H1 (cell line): ENCODE results near the gene UBASH3B. TPM values are rescaled to one million over a fixed set of nuclear protein-coding genes. Genes with fewer than 3 reads are reported as not detected.

Experiments used
- CTCF ChIA-PET: fragments of 300-600 bp; sonication (Branson Sonifier 250); formaldehyde crosslinking; loops from one replicate; lab custom pipeline; 2021; ENCODE audit not compliant: partially characterized antibody; lab: Charles Lee
- POLR2A ChIA-PET: fragments of 300-600 bp; sonication (Branson Sonifier 250); formaldehyde crosslinking; loops from one replicate; lab custom pipeline; 2021; ENCODE audit warnings: inconsistent platforms; ENCODE audit not compliant: partially characterized antibody; lab: Charles Lee
- DNase-seq, 2 experiments: peaks; one replicate each; pipeline versions ENCODE4 v3.0.0 to v3.0.0-alpha.2; 2010 to 2022; ENCODE audit warnings: low spot score in 2 of 2, low read depth in 1 of 2, mixed read lengths in 1 of 2
- FAIRE-seq: peaks from 2 replicates; lab custom pipeline; 2011; peaks lifted over from hg19 to GRCh38; lab: Jason Lieb, UNC
- H2AFZ ChIP-seq: 2 replicates; pipeline ENCODE4 v1.8.1; 2012; ENCODE audit warnings: low read length, inconsistent platforms
- H2AK5ac ChIP-seq: 2 replicates; pipeline ENCODE4 v1.6.1; 2013; ENCODE audit warnings: low read depth, low read length
- H2BK120ac ChIP-seq: replicated peaks from 2 replicates; pipeline ENCODE3; 2013; ENCODE audit warnings: low read depth, low read length, inconsistent platforms
- H2BK12ac ChIP-seq: 2 replicates; pipeline ENCODE4 v1.6.1; 2013; ENCODE audit warnings: low read depth, low read length
- H2BK15ac ChIP-seq: 2 replicates; pipeline ENCODE4 v1.6.1; 2013; ENCODE audit warnings: low read length
- H2BK20ac ChIP-seq: 2 replicates; pipeline ENCODE4 v1.6.1; 2013; ENCODE audit warnings: low read length
- H2BK5ac ChIP-seq: 2 replicates; pipeline ENCODE4 v1.6.1; 2013; ENCODE audit warnings: low read depth, low read length
- H3K14ac ChIP-seq: 2 replicates; pipeline ENCODE4 v1.6.1; 2013; ENCODE audit warnings: inconsistent platforms; ENCODE audit not compliant: insufficient read length
- H3K18ac ChIP-seq: 2 replicates; pipeline ENCODE4 v1.6.1; 2013; ENCODE audit warnings: low read length; ENCODE audit errors: extremely low read depth
- H3K23ac ChIP-seq: 2 replicates; pipeline ENCODE4 v1.6.1; 2013; ENCODE audit warnings: inconsistent platforms; ENCODE audit not compliant: insufficient read length
- H3K23me2 ChIP-seq: 2 replicates; pipeline ENCODE4 v1.6.1; 2013; ENCODE audit warnings: low read depth, low read length
- H3K27ac ChIP-seq: 2 replicates; pipeline ENCODE4 v1.6.1; 2011; ENCODE audit warnings: low read depth, low read length, inconsistent platforms
- H3K27me3 ChIP-seq, 4 experiments: replicated peaks in 1 of 4; 1 replicate in 1 of 4; 2 replicates in 3 of 4; pipeline versions ENCODE4 v1.6.1 to v1.8.1; 2011 to 2013; ENCODE audit warnings: low read length in 3 of 4, mild to moderate bottlenecking in 3 of 4, inconsistent platforms in 2 of 4, mixed read lengths in 2 of 4, moderate library complexity in 1 of 4; ENCODE audit not compliant: control insufficient read depth in 3 of 4, insufficient read depth in 3 of 4; ENCODE audit errors: extremely low read depth in 1 of 4
- H3K36me3 ChIP-seq, 4 experiments: 2 replicates each; pipeline versions ENCODE4 v1.6.1 to v1.8.1; 2011 to 2013; ENCODE audit warnings: mild to moderate bottlenecking in 4 of 4, low read length in 3 of 4, moderate library complexity in 2 of 4, control low read depth in 1 of 4, inconsistent platforms in 1 of 4; ENCODE audit not compliant: insufficient read depth in 4 of 4, control insufficient read depth in 2 of 4
- H3K4ac ChIP-seq: replicated peaks from 2 replicates; pipeline ENCODE3; 2013; ENCODE audit warnings: low read length, low read depth, mixed read lengths, inconsistent platforms; ENCODE audit not compliant: insufficient read length
- H3K4me1 ChIP-seq, 4 experiments: replicated peaks in 1 of 4; 1 replicate in 1 of 4; 2 replicates in 3 of 4; pipeline versions ENCODE4 v1.6.1 to v1.8.1; 2011 to 2013; ENCODE audit warnings: low read length in 3 of 4, inconsistent platforms in 2 of 4, mixed read lengths in 1 of 4; ENCODE audit not compliant: insufficient read depth in 4 of 4, control insufficient read depth in 3 of 4
- H3K4me2 ChIP-seq, 2 experiments: 2 replicates each; pipeline versions ENCODE4 v1.6.1 to v1.8.1; 2011 to 2013; ENCODE audit warnings: low read depth in 2 of 2, low read length in 2 of 2, control low read depth in 1 of 2, inconsistent platforms in 1 of 2, mild to moderate bottlenecking in 1 of 2; ENCODE audit not compliant: insufficient read depth in 1 of 2
- H3K4me3 ChIP-seq, 4 experiments: fragments of 200-600, 300-600 bp in 1 of 4; sonication (generic), shearing (Covaris generic), sonication (Bioruptor Twin) in 1 of 4; 2 replicates each; pipeline versions ENCODE4 v1.5.1 to v1.8.1; 2011 to 2016; ENCODE audit warnings: low read length in 4 of 4, low read depth in 3 of 4, control low read depth in 2 of 4, inconsistent platforms in 2 of 4, mild to moderate bottlenecking in 2 of 4, mixed read lengths in 1 of 4, moderate library complexity in 1 of 4; ENCODE audit not compliant: insufficient read depth in 2 of 4; ENCODE audit errors: extremely low read depth in 1 of 4
- H3K56ac ChIP-seq: replicated peaks from 2 replicates; pipeline ENCODE3; 2013; ENCODE audit warnings: low read depth, mild to moderate bottlenecking, mixed read lengths, low read length, inconsistent platforms; ENCODE audit not compliant: insufficient read length
- H3K79me1 ChIP-seq: 2 replicates; pipeline ENCODE4 v1.6.1; 2013; ENCODE audit warnings: low read depth, low read length, control low read depth
- H3K79me2 ChIP-seq, 2 experiments: 2 replicates each; pipeline versions ENCODE4 v1.6.1 to v1.8.1; 2012 to 2013; ENCODE audit warnings: low read length in 2 of 2, mild to moderate bottlenecking in 2 of 2, inconsistent platforms in 1 of 2; ENCODE audit not compliant: insufficient read depth in 2 of 2, control insufficient read depth in 1 of 2
- H3K9ac ChIP-seq, 4 experiments: replicated peaks in 1 of 4; 1 replicate in 1 of 4; 2 replicates in 3 of 4; pipeline versions ENCODE4 v1.6.1 to v1.8.1; 2011 to 2013; ENCODE audit warnings: low read depth in 3 of 4, low read length in 3 of 4, control low read depth in 2 of 4, mild to moderate bottlenecking in 2 of 4, moderate library complexity in 2 of 4, inconsistent platforms in 1 of 4; ENCODE audit errors: extremely low read depth in 1 of 4
- H3K9me3 ChIP-seq, 2 experiments: 2 replicates each; pipeline versions ENCODE4 v1.6.1 to v1.8.1; 2012 to 2013; ENCODE audit warnings: mild to moderate bottlenecking in 2 of 2, moderate library complexity in 2 of 2, control low read depth in 1 of 2, inconsistent platforms in 1 of 2, low read depth in 1 of 2, low read length in 1 of 2, mixed read lengths in 1 of 2; ENCODE audit not compliant: insufficient read depth in 2 of 2
- H4K20me1 ChIP-seq, 2 experiments: replicated peaks in 1 of 2; 2 replicates each; pipeline versions ENCODE3 to v1.8.1; 2011 to 2013; ENCODE audit warnings: inconsistent platforms in 2 of 2, low read length in 2 of 2, mild to moderate bottlenecking in 1 of 2; ENCODE audit not compliant: insufficient read depth in 2 of 2, control insufficient read depth in 1 of 2
- H4K5ac ChIP-seq: 2 replicates; pipeline ENCODE4 v1.6.1; 2013; ENCODE audit warnings: low read length, low read depth, mixed read lengths, inconsistent platforms; ENCODE audit not compliant: insufficient read length
- H4K8ac ChIP-seq: 2 replicates; pipeline ENCODE4 v1.8.0; 2013; ENCODE audit warnings: mild to moderate bottlenecking, moderate library complexity, low read length, inconsistent platforms; ENCODE audit not compliant: insufficient read depth; ENCODE audit errors: extremely low read depth
- H4K91ac ChIP-seq: replicated peaks from 2 replicates; pipeline ENCODE3; 2013; ENCODE audit warnings: low read length, mixed read lengths, inconsistent platforms; ENCODE audit not compliant: insufficient read length
- CBX5 ChIP-seq: fragments of 300-800, 300-1000 bp; sonication (generic); IDR thresholded peaks from 2 replicates; pipeline ENCODE4 v1.7.1; 2016; ENCODE audit warnings: antibody characterized with exemption, low read length, low read depth
- MAFK ChIP-seq: IDR thresholded peaks from 2 replicates; pipeline ENCODE4 v1.6.1; 2012; ENCODE audit warnings: low read depth, mild to moderate bottlenecking, improper control_type of control experiment, low read length
- SIX5 ChIP-seq: IDR thresholded peaks from 2 replicates; pipeline ENCODE4 v1.6.1; 2011; ENCODE audit warnings: mild to moderate bottlenecking, low read depth, low read length
- WGBS, 2 experiments: shearing (Covaris generic) in 1 of 2; methylation state at CpG; one replicate each; pipeline versions ENCODE4 v1.1.6 to v1.1.7; 2013 to 2015; ENCODE audit warnings: low lambda C conversion rate in 2 of 2, mixed read lengths in 2 of 2, inconsistent platforms in 1 of 2, low coverage in 1 of 2, missing lambda C conversion rate in 1 of 2; ENCODE audit not compliant: insufficient replicate concordance in 2 of 2, insufficient coverage in 1 of 2, insufficient read length in 1 of 2; ENCODE audit errors: extremely low coverage in 1 of 2, missing lambda C conversion rate in 1 of 2; 5-methylcytosine and 5-hydroxymethylcytosine counted together
- polyA plus RNA-seq, 7 experiments: library from polyadenylated mRNA; depleted of rRNA in 3 of 7; stranded (reverse) in 5 of 7; unstranded in 2 of 7; fragments of >200 nt in 5 of 7; fragments of 200-250 nt in 2 of 7; gene quantifications; 1 replicate in 5 of 7; 2 replicates in 1 of 7; 4 replicates in 1 of 7; pipeline versions ENCODE4 v1.2.1 to v1.2.3, GENCODE V29; 2011 to 2013; ENCODE audit warnings: missing spikeins in 2 of 7, mixed read lengths in 2 of 7
- total RNA-seq: library from RNA; stranded (reverse); fragmentation: NEBNext Ultra II Directional; extraction: Animal tissue kit (Norgen Biotek cat#: 25700); gene quantifications from 2 replicates; pipeline ENCODE4 v1.2.1, GENCODE V29; 2021

The UBASH3B gene
- total and polyA plus RNA-seq, 2 of the 8 experiments (the other 6 are each of a cell fraction or from before 2014, with no cell fraction given), result 7.5 to 9.5 TPM

- no peak overlapping the region for H3K27ac ChIP-seq
- FAIRE-seq, result no peak
- no peak overlapping the region for H3K56ac ChIP-seq
- no peak for DNase-seq
- H4K5ac ChIP-seq, result no peak overlapping the region
- no peak overlapping the region for H2AK5ac ChIP-seq
- H2BK12ac ChIP-seq, result no peak overlapping the region
- H3K23me2 ChIP-seq, result peaks cover 3% of the 10 kb centered on the region; the same call in 1 of the 2 replicates
- H4K91ac ChIP-seq, result no peak overlapping the region
- H2AFZ ChIP-seq, result no peak overlapping the region
- no peak overlapping the region for H3K18ac ChIP-seq
- no peaks in the 10 kb centered on the region for H3K79me1 ChIP-seq
- H3K79me2 ChIP-seq, result no peaks in the 10 kb centered on the region
- H3K9ac ChIP-seq, result no peak overlapping the region
- ChIA-PET CTCF (interaction anchor here (0.5 to 17.5 kb wide), 27 partner anchors 10 to 632 kb away, joined by 3 to 290 read pairs (median 4); partner anchors contain the start of gene UBASH3B), POLR2A (interaction anchor here (0.8 kb wide), 1 partner anchor 24 kb away, joined by 4 read pairs; no protein-coding TSS in a partner anchor)
- no peak for TF ChIP-seq CBX5
- TF ChIP-seq SIX5, result no peak
- no peak for TF ChIP-seq MAFK
- H3K4me2 ChIP-seq, result no peak overlapping the region
- no peak overlapping the region for H3K4ac ChIP-seq
- no peak overlapping the region for H2BK5ac ChIP-seq
- H3K27me3 ChIP-seq, result no peaks in the 10 kb centered on the region
- no peak overlapping the region for H4K8ac ChIP-seq
- H3K36me3 ChIP-seq, result no peaks in the 10 kb centered on the region
- H3K4me1 ChIP-seq, result 0 out of 7 replicates have a peak, but pooled peaks cover 0 to 2% (median 0%) of the 10 kb centered on the region in 4 experiments
- no peaks in the 10 kb centered on the region for H3K9me3 ChIP-seq
- no peak overlapping the region for H3K14ac ChIP-seq
- WGBS, 2 experiments, result 89% methylated on average over 11 of the region's 11 CpGs; no CpG with 5 or more reads in 1 of the 2 experiments
- no peak overlapping the region for H2BK120ac ChIP-seq
- H3K23ac ChIP-seq, result no peak overlapping the region
- no peak overlapping the region for H3K4me3 ChIP-seq
- no peak overlapping the region for H2BK20ac ChIP-seq
- no peak overlapping the region for H2BK15ac ChIP-seq
- H4K20me1 ChIP-seq, result no peaks in the 10 kb centered on the region
Observed at GRCh38 chr11:122632181-122632824, 23.2 kb upstream of the UBASH3B start.
